IMR-90 (cell line): Measurements from ENCODE around the gene TRIM27. TPM values are rescaled to one million over a fixed set of nuclear protein-coding genes. Genes with fewer than 3 reads are reported as not detected.

ENCODE experiments used
- ATAC-seq: fragments of 200-7000 bp; cut with Tn5 transposase; 2 replicates; pipeline ENCODE4 v1.9.1; 2020; ENCODE audit warnings: low read depth, mild to moderate bottlenecking, moderate library complexity
- BruUV-seq: library from RNA; stranded (reverse); fragments of 400-500 nt; replicated peaks from 2 replicates; lab custom pipeline; 2021; lab: Mats Ljungman, UMichigan
- CTCF ChIA-PET: fragments of 300-600 bp; formaldehyde crosslinking; extraction: SDS; loops from one replicate; lab custom pipeline; 2021; ENCODE audit warnings: antibody characterized with exemption; lab: Yijun Ruan, JAX
- POLR2A ChIA-PET: fragments of 300-600 bp; sonication (Branson Sonifier 250); formaldehyde crosslinking; loops from one replicate; lab custom pipeline; 2022; ENCODE audit warnings: antibody characterized with exemption; ENCODE audit not compliant: unreplicated experiment; lab: Charles Lee
- DNase-seq: peaks from one replicate; pipeline ENCODE4 v3.0.0; 2013
- H2AFZ ChIP-seq: replicated peaks from 2 replicates; pipeline ENCODE3; 2013; ENCODE audit warnings: low read length, mild to moderate bottlenecking; ENCODE audit not compliant: poor library complexity
- H2AK5ac ChIP-seq: 2 replicates; pipeline ENCODE4 v1.6.1; 2013; ENCODE audit warnings: low read depth, low read length, inconsistent platforms
- H2AK9ac ChIP-seq: replicated peaks from 2 replicates; pipeline ENCODE3; 2013; ENCODE audit warnings: mild to moderate bottlenecking, low read depth, low read length, moderate library complexity; ENCODE audit not compliant: poor library complexity
- H2BK120ac ChIP-seq: 2 replicates; pipeline ENCODE4 v1.6.1; 2013; ENCODE audit warnings: low read depth, low read length, inconsistent platforms
- H2BK15ac ChIP-seq: 3 replicates; pipeline ENCODE4 v1.6.1; 2013; ENCODE audit warnings: low read depth, low read length, inconsistent platforms
- H2BK20ac ChIP-seq: 2 replicates; pipeline ENCODE4 v1.6.1; 2013; ENCODE audit warnings: low read depth, mild to moderate bottlenecking, inconsistent platforms, low read length, moderate library complexity
- H2BK5ac ChIP-seq: 2 replicates; pipeline ENCODE4 v1.6.1; 2013; ENCODE audit warnings: mild to moderate bottlenecking, low read depth, low read length, inconsistent platforms; ENCODE audit not compliant: poor library complexity, severe bottlenecking
- H3K14ac ChIP-seq: replicated peaks from 2 replicates; pipeline ENCODE4 v1.6.1; 2013; ENCODE audit warnings: low read depth, low read length, inconsistent platforms
- H3K18ac ChIP-seq: 2 replicates; pipeline ENCODE4 v1.6.1; 2013; ENCODE audit warnings: low read depth, low read length, control low read depth
- H3K23ac ChIP-seq: 2 replicates; pipeline ENCODE4 v1.6.1; 2013; ENCODE audit warnings: low read depth, low read length, inconsistent platforms
- H3K27ac ChIP-seq: 2 replicates; pipeline ENCODE4 v1.5.1; 2013; ENCODE audit warnings: mild to moderate bottlenecking, control low read depth, low read length; ENCODE audit not compliant: insufficient read depth
- H3K27me3 ChIP-seq: 2 replicates; pipeline ENCODE4 v1.6.1; 2013; ENCODE audit warnings: low read length; ENCODE audit not compliant: control insufficient read depth, insufficient read depth
- H3K36me3 ChIP-seq: 2 replicates; pipeline ENCODE4 v1.6.1; 2013; ENCODE audit warnings: low read length, mixed read lengths; ENCODE audit not compliant: control insufficient read depth, insufficient read depth
- H3K4ac ChIP-seq: 2 replicates; pipeline ENCODE4 v1.6.1; 2013; ENCODE audit warnings: low read depth, low read length, inconsistent platforms
- H3K4me1 ChIP-seq: 2 replicates; pipeline ENCODE4 v1.6.1; 2013; ENCODE audit warnings: low read length, mixed read lengths; ENCODE audit not compliant: control insufficient read depth, insufficient read depth
- H3K4me2 ChIP-seq: 2 replicates; pipeline ENCODE4 v1.6.1; 2013; ENCODE audit warnings: low read depth, mild to moderate bottlenecking, control low read depth, low read length, moderate library complexity
- H3K4me3 ChIP-seq: 2 replicates; pipeline ENCODE4 v1.5.1; 2013; ENCODE audit warnings: low read depth, mild to moderate bottlenecking, control low read depth, low read length, moderate library complexity; ENCODE audit not compliant: insufficient read depth
- H3K56ac ChIP-seq: 2 replicates; pipeline ENCODE4 v1.6.1; 2013; ENCODE audit warnings: low read length, inconsistent platforms; ENCODE audit not compliant: insufficient read depth; ENCODE audit errors: extremely low read depth
- H3K79me1 ChIP-seq, 2 experiments: 2 replicates each; pipeline ENCODE4 v1.6.1; 2013; ENCODE audit warnings: low read length in 2 of 2, inconsistent platforms in 1 of 2, low read depth in 1 of 2
- H3K9ac ChIP-seq: 2 replicates; pipeline ENCODE4 v1.6.1; 2013; ENCODE audit warnings: low read depth, low read length, control low read depth
- H3K9me1 ChIP-seq: 2 replicates; pipeline ENCODE4 v1.6.1; 2013; ENCODE audit warnings: low read length, inconsistent platforms; ENCODE audit not compliant: insufficient read depth
- H3K9me3 ChIP-seq: 2 replicates; pipeline ENCODE4 v1.6.1; 2013; ENCODE audit warnings: low read length; ENCODE audit not compliant: control insufficient read depth, insufficient read depth
- H4K20me1 ChIP-seq: 2 replicates; pipeline ENCODE4 v1.6.1; 2013; ENCODE audit warnings: low read length, inconsistent platforms; ENCODE audit not compliant: insufficient read depth
- H4K5ac ChIP-seq: 2 replicates; pipeline ENCODE4 v1.6.1; 2013; ENCODE audit warnings: mild to moderate bottlenecking, low read depth, low read length, control low read depth
- H4K8ac ChIP-seq, 2 experiments: 2 replicates each; pipeline ENCODE4 v1.6.1; 2013; ENCODE audit warnings: low read depth in 2 of 2, low read length in 2 of 2, control low read depth in 1 of 2, inconsistent platforms in 1 of 2
- H4K91ac ChIP-seq: 2 replicates; pipeline ENCODE4 v1.6.1; 2013; ENCODE audit warnings: low read depth, low read length, inconsistent platforms; ENCODE audit not compliant: insufficient read depth
- BHLHE40 ChIP-seq: fragments of 150-350 bp; IDR thresholded peaks from 2 replicates; pipeline ENCODE4 v1.6.1; 2016; ENCODE audit warnings: mild to moderate bottlenecking, low read depth, low read length
- CTCF ChIP-seq: conservative IDR thresholded peaks from 2 replicates; pipeline ENCODE4 v1.5.1; 2012; ENCODE audit warnings: mild to moderate bottlenecking, low read depth, low read length, improper control_type of control experiment
- ELK1 ChIP-seq: fragments of 150-350 bp; IDR thresholded peaks from 2 replicates; pipeline ENCODE4 v1.6.1; 2016; ENCODE audit warnings: low read depth, mild to moderate bottlenecking, low read length, moderate library complexity, borderline replicate concordance
- MAFK ChIP-seq: IDR thresholded peaks from 2 replicates; pipeline ENCODE4 v1.6.1; 2012; ENCODE audit warnings: low read depth, low read length, improper control_type of control experiment
- MAZ ChIP-seq: IDR thresholded peaks from 2 replicates; pipeline ENCODE4 v1.6.1; 2012; ENCODE audit warnings: low read depth, mild to moderate bottlenecking, low read length, improper control_type of control experiment, moderate library complexity, borderline replicate concordance
- POLR2A ChIP-seq: IDR thresholded peaks from 2 replicates; pipeline ENCODE4 v1.6.1; 2012; ENCODE audit warnings: mild to moderate bottlenecking, low read depth, low read length
- RAD21 ChIP-seq: IDR thresholded peaks from 2 replicates; pipeline ENCODE4 v1.6.1; 2012; ENCODE audit warnings: low read length, improper control_type of control experiment
- RCOR1 ChIP-seq: IDR thresholded peaks from 2 replicates; pipeline ENCODE4 v1.6.1; 2012; ENCODE audit warnings: mild to moderate bottlenecking, low read length, improper control_type of control experiment; ENCODE audit not compliant: insufficient replicate concordance
- RFX5 ChIP-seq: IDR thresholded peaks from 2 replicates; pipeline ENCODE4 v1.8.0; 2012; ENCODE audit warnings: low read depth, mild to moderate bottlenecking, low read length, moderate library complexity
- SMC3 ChIP-seq: fragments of 150-350 bp; IDR thresholded peaks from 2 replicates; pipeline ENCODE4 v1.6.1; 2016; ENCODE audit warnings: low read depth, mild to moderate bottlenecking, antibody characterized with exemption, low read length, moderate library complexity
- USF2 ChIP-seq: fragments of 150-350 bp; IDR thresholded peaks from 2 replicates; pipeline ENCODE4 v1.6.1; 2017; ENCODE audit warnings: mild to moderate bottlenecking, antibody characterized with exemption, low read length, low read depth
- WGBS, 2 experiments: methylation state at CpG; one replicate each; pipeline versions ENCODE4 v1.1.5 to v1.1.7; 2013; ENCODE audit warnings: missing lambda C conversion rate in 2 of 2; ENCODE audit not compliant: insufficient read length in 1 of 2; ENCODE audit errors: extremely low coverage in 2 of 2; 5-methylcytosine and 5-hydroxymethylcytosine counted together
- dilution Hi-C: fragments of 300-500 bp; cut with HindIII; formaldehyde crosslinking; loops from one replicate; pipeline ENCODE4 v1.14.3; 2018; ENCODE audit warnings: low sequenced_read_pairs; ENCODE audit not compliant: unreplicated experiment
- in situ Hi-C: fragments of 300-500 bp; cut with MboI; formaldehyde crosslinking; loops from 3 replicates; pipeline ENCODE4 v1.14.3; 2019; ENCODE audit warnings: low sequenced_read_pairs, inconsistent platforms, mixed read lengths
- intact Hi-C: fragments of 100-400 bp; cut with micrococcal nuclease; formaldehyde crosslinking; loops from 2 replicates; pipeline ENCODE4 v1.10.0; 2022
- polyA plus RNA-seq, 3 experiments: library from polyadenylated mRNA; depleted of rRNA; stranded (reverse); fragments of >200 nt; gene quantifications; 2 replicates each; pipeline ENCODE4 v1.2.3, GENCODE V29; 2012; ENCODE audit warnings: low replicate concordance in 1 of 3
- total RNA-seq: library from RNA; depleted of rRNA; stranded (reverse); fragments of >200 nt; gene quantifications from 2 replicates; pipeline ENCODE4 v1.2.3, GENCODE V29; 2012

The TRIM27 gene
- total and polyA plus RNA-seq, 2 of the 4 experiments (the other 2 are of a cell fraction): 44.4 to 48.0 TPM

DNA sequence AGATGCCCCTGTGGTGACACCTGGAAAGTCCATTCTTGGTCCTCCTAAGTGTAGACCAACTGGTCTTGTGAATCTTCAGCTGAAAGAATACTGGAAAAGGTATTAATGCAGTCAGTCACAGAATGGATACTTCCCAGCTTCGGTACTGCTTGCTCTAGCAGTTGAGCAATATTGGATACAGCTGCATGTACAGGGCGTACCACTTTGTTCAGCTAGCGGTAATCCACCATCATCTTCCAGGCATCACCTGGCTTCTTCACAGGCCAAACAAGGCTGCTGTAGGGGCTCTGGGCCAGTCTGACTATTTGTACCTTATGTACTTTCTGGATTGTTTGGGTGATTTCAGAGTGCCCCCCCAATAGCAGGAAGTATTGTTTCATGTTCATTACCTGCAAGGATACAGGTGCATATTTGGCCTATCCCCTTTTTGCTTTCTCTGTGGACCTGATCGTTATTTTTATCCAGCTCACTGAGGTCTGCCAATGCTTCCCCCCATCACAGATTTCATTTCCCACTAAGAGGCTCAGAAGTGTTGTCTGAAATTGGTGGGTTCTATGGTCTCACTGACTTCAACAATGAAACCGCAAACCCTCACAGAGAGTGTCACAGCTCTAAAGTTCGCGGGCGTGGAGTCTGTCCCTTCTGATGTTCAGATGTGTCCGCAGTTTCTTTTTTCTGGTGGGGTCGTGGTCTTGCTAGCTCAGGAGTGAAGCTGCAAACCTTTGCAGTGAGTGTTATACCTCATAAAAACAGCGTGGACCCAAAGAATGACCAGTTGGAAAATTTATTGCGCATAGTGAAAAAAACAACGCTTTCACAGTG is 52.2 kb downstream of the TRIM27 start:
- ATAC-seq (no peak), DNase-seq (no peak)
- no peak overlapping the region for H3K4ac ChIP-seq
- no peak overlapping the region for H3K23ac ChIP-seq
- no peak overlapping the region for H4K5ac ChIP-seq
- H2BK120ac ChIP-seq: no peak overlapping the region
- no peak overlapping the region for H2AK9ac ChIP-seq
- H3K9ac ChIP-seq: no peak overlapping the region
- no peak overlapping the region for H4K8ac ChIP-seq
- H2BK5ac ChIP-seq: no peak overlapping the region
- no peaks in the 10 kb centered on the region for H3K27me3 ChIP-seq
- no peaks in the 10 kb centered on the region for H4K20me1 ChIP-seq
- H2BK20ac ChIP-seq: no peak overlapping the region
- CTCF ChIA-PET: interaction anchor here (0.6 kb wide), 1 partner anchor 8 kb away, joined by 7 read pairs; no protein-coding TSS in a partner anchor
- no peaks in the 10 kb centered on the region for H3K9me3 ChIP-seq
- WGBS, 2 experiments: 65% methylated on average over 5 of the region's 13 CpGs; no CpG with 5 or more reads in 1 of the 2 experiments
- H2AFZ ChIP-seq: no peak overlapping the region
- H3K9me1 ChIP-seq: no peaks in the 10 kb centered on the region
- H2AK5ac ChIP-seq: no peak overlapping the region
- H3K4me1 ChIP-seq: no peaks in the 10 kb centered on the region
- H3K4me3 ChIP-seq: no peak overlapping the region
- no peak overlapping the region for H3K18ac ChIP-seq
- H3K14ac ChIP-seq: no peak overlapping the region
- no peak overlapping the region for H3K4me2 ChIP-seq
- no peak for TF ChIP-seq MAFK
- TF ChIP-seq SMC3: no peak
- TF ChIP-seq RFX5: no peak
- no peak for TF ChIP-seq POLR2A
- no peak for TF ChIP-seq ELK1
- TF ChIP-seq MAZ: no peak
- TF ChIP-seq CTCF: no peak
- no peak for TF ChIP-seq USF2
- TF ChIP-seq RCOR1: no peak
- no peak for TF ChIP-seq BHLHE40
- no peak for TF ChIP-seq RAD21
- in situ Hi-C loops (no loop called here), intact Hi-C loops (no loop called here), dilution Hi-C loops (no loop called here)
- no peak overlapping the region for H2BK15ac ChIP-seq
- no peaks in the 10 kb centered on the region for H3K36me3 ChIP-seq
- BruUV-seq: no TSS peak
- H3K27ac ChIP-seq: no peak overlapping the region
- no peak overlapping the region for H3K56ac ChIP-seq
- no peak overlapping the region for H4K91ac ChIP-seq
- H3K79me1 ChIP-seq: no peaks in the 10 kb centered on the region
- POLR2A ChIA-PET: no interaction called here
